Natural killer cell (primary cell): Measurements from ENCODE around the gene CDKN1C. TPM values are rescaled to one million over a fixed set of nuclear protein-coding genes. Genes with fewer than 3 reads are reported as not detected.

ENCODE experiments used
- ATAC-seq, 3 donors: fragments of 150-1000 bp in 2 of 3; fragments of 200-7000 bp in 1 of 3; cut with Tn5 transposase; 1 replicate in 1 of 3; 2 replicates in 2 of 3; pipeline ENCODE4 v1.10.0; 2021; ENCODE audit warnings: mild to moderate bottlenecking in 2 of 3, moderate library complexity in 2 of 3
- DNase-seq, 2 donors: peaks; one replicate each; pipeline versions ENCODE4 v3.0.0 to v3.0.0-alpha.2; 2013 to 2021; ENCODE audit warnings: mixed read lengths in 1 of 2
- H3K27ac ChIP-seq: one replicate; pipeline ENCODE4 v1.5.1; 2013; ENCODE audit warnings: mild to moderate bottlenecking, low read length
- H3K27me3 ChIP-seq: one replicate; pipeline ENCODE4 v1.6.1; 2013; ENCODE audit warnings: low read length; ENCODE audit not compliant: control insufficient read depth, insufficient read depth
- H3K36me3 ChIP-seq: one replicate; pipeline ENCODE4 v1.6.1; 2013; ENCODE audit warnings: low read length; ENCODE audit not compliant: control insufficient read depth, insufficient read depth
- H3K4me1 ChIP-seq: one replicate; pipeline ENCODE4 v1.6.1; 2013; ENCODE audit warnings: low read length; ENCODE audit not compliant: control insufficient read depth, insufficient read depth
- H3K4me3 ChIP-seq: one replicate; pipeline ENCODE4 v1.5.1; 2013; ENCODE audit warnings: low read length
- H3K9me3 ChIP-seq: one replicate; pipeline ENCODE4 v1.6.1; 2013; ENCODE audit warnings: low read length; ENCODE audit not compliant: control insufficient read depth, insufficient read depth
- H3K27ac Mint-ChIP-seq, 2 donors: one replicate each; pipeline ENCODE4 v1.8.0; 2022; ENCODE audit warnings: mild to moderate bottlenecking in 2 of 2, mixed read lengths in 2 of 2, moderate library complexity in 1 of 2
- H3K27me3 Mint-ChIP-seq, 2 donors: one replicate each; pipeline ENCODE4 v1.8.0; 2022; ENCODE audit warnings: low read depth in 2 of 2, mixed read lengths in 2 of 2
- H3K36me3 Mint-ChIP-seq: one replicate; pipeline ENCODE4 v1.8.0; 2022; ENCODE audit warnings: mixed read lengths
- H3K4me1 Mint-ChIP-seq, 2 donors: one replicate each; pipeline ENCODE4 v1.8.0; 2022; ENCODE audit warnings: mixed read lengths in 2 of 2
- H3K4me3 Mint-ChIP-seq: one replicate; pipeline ENCODE4 v1.8.0; 2022; ENCODE audit warnings: mild to moderate bottlenecking, moderate library complexity, mixed read lengths
- H3K9me3 Mint-ChIP-seq, 2 donors: one replicate each; pipeline ENCODE4 v1.8.0; 2022; ENCODE audit warnings: mixed read lengths in 2 of 2
- CTCF ChIP-seq: fragments of 200-600 bp; IDR thresholded peaks from one replicate; pipeline ENCODE4 v1.8.0; 2022; ENCODE audit warnings: antibody characterized with exemption
- WGBS: methylation state at CpG from one replicate; pipeline ENCODE4 v1.1.7; 2013; ENCODE audit warnings: missing lambda C conversion rate; ENCODE audit not compliant: insufficient coverage; 5-methylcytosine and 5-hydroxymethylcytosine counted together
- intact Hi-C: fragments of 100-400 bp; cut with micrococcal nuclease; formaldehyde crosslinking; loops from one replicate; pipeline ENCODE4 v1.14.2; 2022
- total RNA-seq, 4 donors: library from RNA; stranded (reverse); fragments of 120-200 nt in 1 of 4; gene quantifications; one replicate each; pipeline versions ENCODE4 v1.2.3 to v1.2.4, GENCODE V29; 2013 to 2022

Gene CDKN1C
- total RNA-seq, 3 donors from 2014 or later (not counting 1 experiment from before 2014, with no cell fraction given), result 2.6 to 27.9 (median 6.3) TPM

GRCh38 chr11:2865922-2866577, 19.5 kb downstream of the CDKN1C start:
- ATAC-seq (no peak), DNase-seq (no peak)
- TF ChIP-seq CTCF, result no peak
- Histone ChIP-seq H3K9me3 (no peaks in the 10 kb centered on the region), H3K36me3 (no peaks in the 10 kb centered on the region), H3K27me3 (peaks cover 23% of the 10 kb centered on the region), H3K4me3 (no peak overlapping the region), H3K27ac (no peak overlapping the region), H3K4me1 (peaks cover 23% of the 10 kb centered on the region)
- Mint-ChIP-seq H3K27me3 (peaks cover 50 to 51% of the 10 kb centered on the region in 2 donors), H3K27ac (no peak overlapping the region), H3K4me1 (peaks cover 19 to 26% of the 10 kb centered on the region in 2 donors), H3K9me3 (no peaks in the 10 kb centered on the region), H3K36me3 (no peaks in the 10 kb centered on the region), H3K4me3 (no peak overlapping the region)
- WGBS, result 90% methylated on average over 11 of the region's 11 CpGs
- intact Hi-C loops, result no loop called here

- intact Hi-C loops, result no loop called here
- Mint-ChIP-seq H3K27ac (no peak overlapping the region), H3K36me3 (no peaks in the 10 kb centered on the region), H3K4me1 (peaks cover 8 to 17% of the 10 kb centered on the region in 2 donors), H3K27me3 (peaks cover 42 to 43% of the 10 kb centered on the region in 2 donors), H3K4me3 (no peak overlapping the region), H3K9me3 (no peaks in the 10 kb centered on the region)
- no peak for TF ChIP-seq CTCF
- no peak for DNase-seq
- H3K9me3 ChIP-seq, result no peaks in the 10 kb centered on the region
- ATAC-seq, result no peak
- peaks cover 17% of the 10 kb centered on the region for H3K27me3 ChIP-seq
- H3K4me3 ChIP-seq, result no peak overlapping the region
- no peak overlapping the region for H3K27ac ChIP-seq
- H3K4me1 ChIP-seq, result peaks cover 12% of the 10 kb centered on the region
- no peaks in the 10 kb centered on the region for H3K36me3 ChIP-seq
- 94% methylated on average over 9 of the region's 10 CpGs for WGBS
Observed at GRCh38 chr11:2864901-2865300, 20.7 kb downstream of the CDKN1C start.

- WGBS, result 87% methylated on average over 10 of the region's 13 CpGs
- intact Hi-C loops, result no loop called here
- ATAC-seq, result no peak
- no peaks in the 10 kb centered on the region for H3K36me3 ChIP-seq
- Mint-ChIP-seq H3K9me3 (no peaks in the 10 kb centered on the region), H3K4me3 (no peak overlapping the region), H3K27me3 (peaks cover 35 to 37% of the 10 kb centered on the region in 2 donors), H3K36me3 (no peaks in the 10 kb centered on the region), H3K4me1 (peaks cover 0 to 11% of the 10 kb centered on the region in 2 donors), H3K27ac (no peak overlapping the region)
- H3K4me3 ChIP-seq, result no peak overlapping the region
- H3K9me3 ChIP-seq, result no peaks in the 10 kb centered on the region
- no peak overlapping the region for H3K27ac ChIP-seq
- DNase-seq, result no peak
- peaks cover 4% of the 10 kb centered on the region for H3K4me1 ChIP-seq
- H3K27me3 ChIP-seq, result peaks cover 12% of the 10 kb centered on the region
- no peak for TF ChIP-seq CTCF
Observed at GRCh38 chr11:2863276-2863618, 22.3 kb downstream of the CDKN1C start.
